HEK293 (cell line): ENCODE measurements around the gene TRAPPC12.

Experiments
- CTCF ChIP-seq: fragments of 450-650 bp; formaldehyde crosslinking; IDR thresholded peaks from 2 replicates; pipeline ENCODE4 v1.5.1; 2016; ENCODE audit warnings: missing biosample characterization, missing genetic modification characterization
- REPIN1 ChIP-seq: fragments of 450-650 bp; formaldehyde crosslinking; IDR thresholded peaks from 2 replicates; pipeline ENCODE4 v1.5.1; 2017; ENCODE audit warnings: missing biosample characterization, missing genetic modification characterization, low read depth
- SALL2 ChIP-seq: fragments of 450-650 bp; formaldehyde crosslinking; IDR thresholded peaks from 2 replicates; pipeline ENCODE4 v1.5.0; 2017; ENCODE audit warnings: missing biosample characterization, mild to moderate bottlenecking, missing genetic modification characterization, borderline replicate concordance
- ZFHX2 ChIP-seq: fragments of 450-650 bp; formaldehyde crosslinking; conservative IDR thresholded peaks from 2 replicates; pipeline ENCODE4 v1.5.1; 2016; ENCODE audit warnings: missing biosample characterization, missing genetic modification characterization
- ZNF146 ChIP-seq: fragments of 450-650 bp; formaldehyde crosslinking; IDR thresholded peaks from 2 replicates; pipeline ENCODE4 v1.5.1; 2016; ENCODE audit warnings: missing biosample characterization, missing genetic modification characterization
- ZNF274 ChIP-seq, 2 experiments: fragments of 200-500 bp in 1 of 2; fragments of 450-650 bp in 1 of 2; sonication (Bioruptor generic) in 1 of 2; formaldehyde crosslinking in 1 of 2; IDR thresholded peaks; 2 replicates each; pipeline versions ENCODE4 v1.5.1 to v1.6.1; 2014 to 2016; ENCODE audit warnings: borderline replicate concordance in 1 of 2, inconsistent platforms in 1 of 2, low read length in 1 of 2, missing biosample characterization in 1 of 2, missing genetic modification characterization in 1 of 2
- ZNF292 ChIP-seq: fragments of 450-650 bp; formaldehyde crosslinking; IDR thresholded peaks from 2 replicates; pipeline ENCODE4 v1.5.1; 2016; ENCODE audit warnings: low read depth, missing biosample characterization, missing genetic modification characterization, borderline replicate concordance
- ZNF394 ChIP-seq: fragments of 450-650 bp; formaldehyde crosslinking; IDR thresholded peaks from 2 replicates; pipeline ENCODE4 v1.5.1; 2016; ENCODE audit warnings: missing biosample characterization, missing genetic modification characterization, mild to moderate bottlenecking, moderate library complexity, borderline replicate concordance
- ZNF48 ChIP-seq: fragments of 450-650 bp; formaldehyde crosslinking; IDR thresholded peaks from 2 replicates; pipeline ENCODE4 v1.5.1; 2016; ENCODE audit warnings: missing biosample characterization, missing genetic modification characterization
- TF ChIP-seq, protein P1 (sequence below): fragments of 450-650 bp; formaldehyde crosslinking; IDR thresholded peaks from 2 replicates; pipeline ENCODE4 v1.5.1; 2016; ENCODE audit warnings: missing biosample characterization, missing genetic modification characterization, low read depth

GRCh38 chr2:3469486-3469885 is 90.0 kb downstream of the TRAPPC12 start:
- TF ChIP-seq REPIN1 (tag by site-specific recombination) (no peak), ZNF394 (tag by site-specific recombination) (no peak), CTCF (no peak), SALL2 (tag by site-specific recombination) (no peak), ZNF292 (tag by site-specific recombination) (no peak), ZNF274 (IDR thresholded peaks at IDR 0.05; ENCODE audit: low read length) (no peak), ZNF274 (tag by site-specific recombination; IDR thresholded peaks at IDR 0.05; ENCODE audit: borderline replicate concordance) (no peak), ZNF48 (tag by site-specific recombination) (no peak), ZFHX2 (tag by site-specific recombination) (no peak), ZNF146 (tag by site-specific recombination) (no peak)
- TF ChIP-seq, protein P1, sequence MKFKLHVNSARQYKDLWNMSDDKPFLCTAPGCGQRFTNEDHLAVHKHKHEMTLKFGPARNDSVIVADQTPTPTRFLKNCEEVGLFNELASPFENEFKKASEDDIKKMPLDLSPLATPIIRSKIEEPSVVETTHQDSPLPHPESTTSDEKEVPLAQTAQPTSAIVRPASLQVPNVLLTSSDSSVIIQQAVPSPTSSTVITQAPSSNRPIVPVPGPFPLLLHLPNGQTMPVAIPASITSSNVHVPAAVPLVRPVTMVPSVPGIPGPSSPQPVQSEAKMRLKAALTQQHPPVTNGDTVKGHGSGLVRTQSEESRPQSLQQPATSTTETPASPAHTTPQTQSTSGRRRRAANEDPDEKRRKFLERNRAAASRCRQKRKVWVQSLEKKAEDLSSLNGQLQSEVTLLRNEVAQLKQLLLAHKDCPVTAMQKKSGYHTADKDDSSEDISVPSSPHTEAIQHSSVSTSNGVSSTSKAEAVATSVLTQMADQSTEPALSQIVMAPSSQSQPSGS (tag by site-specific recombination) = no peak
